Sigmoid colon (tissue), 4 donors: ENCODE data around the gene CCT3.

Source experiments
- EP300 ChIP-seq, 4 donors: sonication (generic); formaldehyde crosslinking; IDR thresholded peaks; one replicate each; pipeline ENCODE4 v1.6.1; 2017; ENCODE audit warnings: antibody characterized with exemption in 4 of 4
- POLR2A ChIP-seq, 2 donors: fragments of 450-650 bp; IDR thresholded peaks; one replicate each; pipeline ENCODE4 v1.6.1; 2016; ENCODE audit warnings: antibody characterized with exemption in 2 of 2, mild to moderate bottlenecking in 2 of 2, moderate library complexity in 2 of 2
- POLR2AphosphoS5 ChIP-seq, 4 donors: sonication (generic); formaldehyde crosslinking; IDR thresholded peaks; one replicate each; pipeline ENCODE4 v1.6.1; 2017; ENCODE audit warnings: antibody characterized with exemption in 4 of 4
- TF ChIP-seq, protein P1 (sequence below), 4 experiments: fragments of 450-650 bp in 3 of 4; fragments of 200-600 bp in 1 of 4; IDR thresholded peaks; one replicate each; pipeline ENCODE4 v1.5.1; 2016 to 2019; ENCODE audit warnings: antibody characterized with exemption in 4 of 4, mild to moderate bottlenecking in 3 of 4, moderate library complexity in 2 of 4

- TF ChIP-seq, protein P1, sequence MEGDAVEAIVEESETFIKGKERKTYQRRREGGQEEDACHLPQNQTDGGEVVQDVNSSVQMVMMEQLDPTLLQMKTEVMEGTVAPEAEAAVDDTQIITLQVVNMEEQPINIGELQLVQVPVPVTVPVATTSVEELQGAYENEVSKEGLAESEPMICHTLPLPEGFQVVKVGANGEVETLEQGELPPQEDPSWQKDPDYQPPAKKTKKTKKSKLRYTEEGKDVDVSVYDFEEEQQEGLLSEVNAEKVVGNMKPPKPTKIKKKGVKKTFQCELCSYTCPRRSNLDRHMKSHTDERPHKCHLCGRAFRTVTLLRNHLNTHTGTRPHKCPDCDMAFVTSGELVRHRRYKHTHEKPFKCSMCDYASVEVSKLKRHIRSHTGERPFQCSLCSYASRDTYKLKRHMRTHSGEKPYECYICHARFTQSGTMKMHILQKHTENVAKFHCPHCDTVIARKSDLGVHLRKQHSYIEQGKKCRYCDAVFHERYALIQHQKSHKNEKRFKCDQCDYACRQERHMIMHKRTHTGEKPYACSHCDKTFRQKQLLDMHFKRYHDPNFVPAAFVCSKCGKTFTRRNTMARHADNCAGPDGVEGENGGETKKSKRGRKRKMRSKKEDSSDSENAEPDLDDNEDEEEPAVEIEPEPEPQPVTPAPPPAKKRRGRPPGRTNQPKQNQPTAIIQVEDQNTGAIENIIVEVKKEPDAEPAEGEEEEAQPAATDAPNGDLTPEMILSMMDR (IDR thresholded peaks at IDR 0.05), result no peak
- TF ChIP-seq POLR2A (IDR thresholded peaks at IDR 0.05) (no peak), POLR2AphosphoS5 (IDR thresholded peaks at IDR 0.05) (no peak), EP300 (IDR thresholded peaks at IDR 0.05) (no peak)
Observed at GRCh38 chr1:156337052-156337887, 822 bp downstream of the CCT3 start.
